GM18508 (cell line): ENCODE data around the gene DOCK2.

ENCODE experiments used
- ATAC-seq: cut with Tn5 transposase; IDR thresholded peaks from one replicate; pipeline ENCODE4 v1.9.1; 2021; ENCODE audit warnings: moderate number of reproducible peaks; ENCODE audit not compliant: insufficient read depth, unreplicated experiment

DOCK2 gene

GRCh38 chr5:169876386-169876785, 239.3 kb downstream of the DOCK2 start:
- no peak for ATAC-seq

- no peak for ATAC-seq
Measured at GRCh38 chr5:169880012-169880663, 243.1 kb downstream of the DOCK2 start.

- ATAC-seq, result no peak
Measured at GRCh38 chr5:169880785-169881184, 243.7 kb downstream of the DOCK2 start.

GRCh38 chr5:169881702-169882303, 244.7 kb downstream of the DOCK2 start:
- no peak for ATAC-seq

GRCh38 chr5:169886033-169886432, 249.0 kb downstream of the DOCK2 start:
- no peak for ATAC-seq

GRCh38 chr5:169886677-169887076, 249.6 kb downstream of the DOCK2 start:
- no peak for ATAC-seq

GRCh38 chr5:169889572-169889971, 252.5 kb downstream of the DOCK2 start:
- ATAC-seq, result no peak

GRCh38 chr5:169893010-169893409, 255.9 kb downstream of the DOCK2 start:
- no peak for ATAC-seq

- no peak for ATAC-seq
Measured at GRCh38 chr5:169893571-169893970, 256.5 kb downstream of the DOCK2 start.

GRCh38 chr5:169895926-169896325, 258.9 kb downstream of the DOCK2 start:
- no peak for ATAC-seq

- ATAC-seq, result no peak
Measured at GRCh38 chr5:169897481-169897880, 260.4 kb downstream of the DOCK2 start.

GRCh38 chr5:169901896-169902295, 264.8 kb downstream of the DOCK2 start:
- ATAC-seq, result no peak

GRCh38 chr5:169904059-169904458, 267.0 kb downstream of the DOCK2 start:
- no peak for ATAC-seq

GRCh38 chr5:169904508-169904907, 267.4 kb downstream of the DOCK2 start:
- no peak for ATAC-seq

- no peak for ATAC-seq
Measured at GRCh38 chr5:169905017-169905416, 267.9 kb downstream of the DOCK2 start.

- ATAC-seq, result no peak
Measured at GRCh38 chr5:169906745-169907649, 269.9 kb downstream of the DOCK2 start.

- ATAC-seq, result no peak
Measured at GRCh38 chr5:169908864-169909263, 271.8 kb downstream of the DOCK2 start.

- ATAC-seq, result no peak
Measured at GRCh38 chr5:169909945-169910344, 272.9 kb downstream of the DOCK2 start.

- ATAC-seq, result no peak
Measured at GRCh38 chr5:169910393-169910792, 273.3 kb downstream of the DOCK2 start.

- ATAC-seq, result no peak
Measured at GRCh38 chr5:169911448-169912212, 274.6 kb downstream of the DOCK2 start.
